IPS-18a (cell line): ENCODE results near the gene CDC27.
"Not testable (repeated sequence)": the region's sequence is repeated elsewhere in the genome, so short reads cannot be mapped to it uniquely, and the experiment has no call there.

Source experiments
- H3K27ac ChIP-seq: one replicate; pipeline ENCODE4 v1.5.1; 2013; ENCODE audit warnings: low read length
- H3K27me3 ChIP-seq: one replicate; pipeline ENCODE4 v1.6.1; 2013; ENCODE audit warnings: mild to moderate bottlenecking, low read length; ENCODE audit not compliant: control insufficient read depth, insufficient read depth
- H3K36me3 ChIP-seq: one replicate; pipeline ENCODE4 v1.6.1; 2013; ENCODE audit warnings: low read depth, low read length; ENCODE audit not compliant: control insufficient read depth
- H3K4me1 ChIP-seq: one replicate; pipeline ENCODE4 v1.6.1; 2013; ENCODE audit warnings: low read depth, low read length; ENCODE audit not compliant: control insufficient read depth
- H3K4me3 ChIP-seq: one replicate; pipeline ENCODE4 v1.5.1; 2013; ENCODE audit warnings: low read length
- H3K9ac ChIP-seq: one replicate; pipeline ENCODE4 v1.6.1; 2013; ENCODE audit warnings: mild to moderate bottlenecking, low read length, moderate library complexity
- H3K9me3 ChIP-seq: one replicate; pipeline ENCODE4 v1.6.1; 2013; ENCODE audit warnings: low read depth, low read length; ENCODE audit not compliant: control insufficient read depth

The CDC27 gene

DNA sequence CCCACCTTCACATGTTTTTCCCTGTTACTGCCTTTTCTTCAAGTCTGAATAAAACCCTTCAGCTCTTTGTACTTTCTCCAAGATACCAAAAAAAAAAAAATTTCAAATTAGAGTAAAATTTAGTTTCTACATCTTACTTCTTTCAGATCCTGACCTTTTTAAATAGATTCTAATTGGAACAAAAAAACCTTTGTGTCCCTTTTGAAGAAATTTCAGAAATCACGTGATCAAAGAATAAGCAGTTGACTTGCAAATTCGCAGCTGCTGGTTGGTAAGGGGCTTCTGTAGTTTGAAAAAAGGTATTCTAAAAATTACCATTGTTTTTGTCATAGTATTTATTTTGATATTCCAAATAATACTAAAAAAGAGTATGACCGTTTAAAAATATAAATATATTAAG, 71.7 kb downstream of the CDC27 start:
- Histone ChIP-seq H3K4me1 (peaks cover 10% of the 10 kb centered on the region), H3K27me3 (no peaks in the 10 kb centered on the region), H3K36me3 (peaks cover 11% of the 10 kb centered on the region), H3K9ac (no peak overlapping the region), H3K9me3 (no peaks in the 10 kb centered on the region), H3K4me3 (no peak overlapping the region), H3K27ac (no peak overlapping the region)

DNA sequence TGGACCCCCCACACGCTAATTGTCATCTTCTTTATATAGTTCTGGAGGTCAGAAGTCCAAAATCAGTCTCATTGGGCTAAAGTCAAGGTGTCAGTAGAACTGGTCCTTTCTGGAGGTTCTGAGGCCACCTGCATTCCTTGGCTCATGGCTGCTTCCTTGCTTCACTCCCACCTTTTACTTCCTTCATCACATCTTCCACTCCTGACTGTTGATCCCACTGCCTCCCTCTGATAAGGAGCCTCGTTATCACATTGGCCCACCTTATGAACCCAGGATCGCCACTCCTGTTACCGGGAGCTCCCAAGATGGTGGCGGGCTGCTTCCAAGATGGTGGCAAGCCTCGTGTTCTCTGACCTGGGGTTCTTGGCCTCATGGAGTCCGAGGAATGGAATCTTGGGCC, 83.0 kb downstream of the CDC27 start:
- no peak overlapping the region for H3K27ac ChIP-seq
- no peak overlapping the region for H3K9ac ChIP-seq
- H3K27me3 ChIP-seq, result no peaks in the 10 kb centered on the region
- H3K36me3 ChIP-seq, result no peaks in the 10 kb centered on the region
- H3K4me3 ChIP-seq, result no peak overlapping the region
- H3K4me1 ChIP-seq, result no peaks in the 10 kb centered on the region
- no peaks in the 10 kb centered on the region for H3K9me3 ChIP-seq

DNA sequence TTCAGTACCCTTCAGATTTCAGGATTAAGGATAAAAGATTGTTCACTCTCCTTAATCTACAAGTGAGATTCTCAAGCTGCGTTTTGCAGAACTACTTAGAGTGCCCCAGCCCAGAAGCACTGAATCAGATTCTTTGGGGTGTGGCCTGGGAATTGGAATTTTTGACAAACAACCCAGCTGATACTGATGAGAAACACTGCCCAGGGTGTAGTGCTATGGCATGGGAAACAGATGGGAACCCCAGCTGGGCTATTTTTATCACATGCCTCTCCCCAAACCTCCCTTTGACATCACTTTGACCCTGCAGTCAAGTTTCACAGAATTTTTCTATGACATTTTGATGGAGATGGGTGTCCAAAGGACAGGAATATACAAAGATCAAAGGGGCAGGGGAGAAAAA, 83.8 kb downstream of the CDC27 start:
- not testable (repeated sequence) for H3K4me1 ChIP-seq, H3K9me3 ChIP-seq, H3K9ac ChIP-seq, H3K27me3 ChIP-seq, H3K4me3 ChIP-seq, H3K36me3 ChIP-seq, H3K27ac ChIP-seq

DNA sequence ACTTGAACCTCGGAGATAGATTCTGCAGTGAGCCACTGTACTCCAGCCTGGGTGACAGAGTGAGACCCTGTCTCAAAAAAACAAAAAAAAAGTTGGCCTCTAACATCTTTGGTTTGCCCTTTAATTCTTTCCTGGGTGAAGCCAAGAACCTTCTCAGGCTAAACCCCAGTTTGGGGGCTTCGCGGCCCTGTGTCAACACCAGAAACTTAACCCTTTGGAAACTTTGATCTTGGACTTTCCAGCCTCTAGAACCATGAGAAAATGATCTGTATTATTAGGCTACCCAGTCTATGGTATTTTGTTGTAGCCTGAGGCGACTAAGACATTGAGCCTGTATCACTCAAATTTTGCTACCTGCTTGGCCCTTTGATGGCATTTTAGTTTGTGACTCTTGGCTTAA, 86.2 kb downstream of the CDC27 start:
- no peak overlapping the region for H3K27ac ChIP-seq
- H3K27me3 ChIP-seq, result no peaks in the 10 kb centered on the region
- H3K9me3 ChIP-seq, result no peaks in the 10 kb centered on the region
- H3K36me3 ChIP-seq, result no peaks in the 10 kb centered on the region
- no peak overlapping the region for H3K4me3 ChIP-seq
- no peaks in the 10 kb centered on the region for H3K4me1 ChIP-seq
- H3K9ac ChIP-seq, result no peak overlapping the region

GRCh38 chr17:47099987-47100711, 88.9 kb downstream of the CDC27 start:
- Histone ChIP-seq H3K36me3 (no peaks in the 10 kb centered on the region), H3K9ac (peak overlapping the region; percentile 52), H3K9me3 (no peaks in the 10 kb centered on the region), H3K4me1 (no peaks in the 10 kb centered on the region), H3K27ac (no peak overlapping the region), H3K27me3 (no peaks in the 10 kb centered on the region), H3K4me3 (peak overlapping the region; percentile 76)

DNA sequence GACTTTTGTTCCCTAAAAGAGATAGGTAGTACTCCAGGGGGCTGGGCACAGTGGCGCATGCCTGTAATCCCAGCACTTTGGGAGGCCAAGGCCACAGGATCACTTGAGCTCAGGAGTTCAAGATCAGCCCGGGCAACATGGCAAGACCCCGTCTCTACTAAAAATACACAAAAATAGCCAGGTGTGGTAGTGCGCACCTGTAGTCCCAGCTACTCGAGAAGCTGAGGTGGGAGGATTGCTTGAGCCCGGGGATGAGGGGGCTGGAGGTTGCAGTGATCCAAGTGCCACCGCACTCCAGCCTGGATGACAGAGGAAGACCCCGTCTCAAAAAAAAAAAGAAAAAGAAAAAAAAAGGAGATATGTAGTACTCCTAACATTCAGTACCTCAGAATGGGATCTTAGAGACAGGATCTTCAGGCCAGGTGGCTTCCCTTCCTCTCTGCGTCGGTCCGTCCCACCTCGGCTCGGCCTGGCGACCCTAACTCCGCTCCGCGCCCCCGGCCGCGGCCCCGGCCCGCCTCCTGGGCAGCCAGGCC, 89.6 kb downstream of the CDC27 start:
- Histone ChIP-seq H3K9me3 (no peaks in the 10 kb centered on the region), H3K36me3 (no peaks in the 10 kb centered on the region), H3K27ac (no peak overlapping the region), H3K4me1 (no peaks in the 10 kb centered on the region), H3K27me3 (no peaks in the 10 kb centered on the region), H3K4me3 (peak overlapping the region; percentile 76), H3K9ac (peak overlapping the region; percentile 52)

- Histone ChIP-seq H3K27me3 (no peaks in the 10 kb centered on the region), H3K9me3 (no peaks in the 10 kb centered on the region), H3K9ac (no peak overlapping the region), H3K4me3 (no peak overlapping the region), H3K27ac (no peak overlapping the region), H3K4me1 (no peaks in the 10 kb centered on the region), H3K36me3 (no peaks in the 10 kb centered on the region)
Observed at GRCh38 chr17:47096343-47096742, 92.8 kb downstream of the CDC27 start.

- Histone ChIP-seq H3K4me3 (no peak overlapping the region), H3K9ac (no peak overlapping the region), H3K27me3 (no peaks in the 10 kb centered on the region), H3K27ac (no peak overlapping the region), H3K4me1 (no peaks in the 10 kb centered on the region), H3K9me3 (no peaks in the 10 kb centered on the region), H3K36me3 (no peaks in the 10 kb centered on the region)
Observed at GRCh38 chr17:47095268-47095667, 93.8 kb downstream of the CDC27 start.

GRCh38 chr17:47087093-47087492, 102.0 kb downstream of the CDC27 start:
- H3K27me3 ChIP-seq, result no peaks in the 10 kb centered on the region
- no peak overlapping the region for H3K27ac ChIP-seq
- no peak overlapping the region for H3K4me3 ChIP-seq
- no peaks in the 10 kb centered on the region for H3K9me3 ChIP-seq
- H3K9ac ChIP-seq, result no peak overlapping the region
- H3K36me3 ChIP-seq, result no peaks in the 10 kb centered on the region
- no peaks in the 10 kb centered on the region for H3K4me1 ChIP-seq

- Histone ChIP-seq H3K9ac (no peak overlapping the region), H3K4me1 (no peaks in the 10 kb centered on the region), H3K27ac (no peak overlapping the region), H3K27me3 (no peaks in the 10 kb centered on the region), H3K36me3 (no peaks in the 10 kb centered on the region), H3K4me3 (no peak overlapping the region), H3K9me3 (no peaks in the 10 kb centered on the region)
Observed at GRCh38 chr17:47085736-47086135, 103.4 kb downstream of the CDC27 start.

DNA sequence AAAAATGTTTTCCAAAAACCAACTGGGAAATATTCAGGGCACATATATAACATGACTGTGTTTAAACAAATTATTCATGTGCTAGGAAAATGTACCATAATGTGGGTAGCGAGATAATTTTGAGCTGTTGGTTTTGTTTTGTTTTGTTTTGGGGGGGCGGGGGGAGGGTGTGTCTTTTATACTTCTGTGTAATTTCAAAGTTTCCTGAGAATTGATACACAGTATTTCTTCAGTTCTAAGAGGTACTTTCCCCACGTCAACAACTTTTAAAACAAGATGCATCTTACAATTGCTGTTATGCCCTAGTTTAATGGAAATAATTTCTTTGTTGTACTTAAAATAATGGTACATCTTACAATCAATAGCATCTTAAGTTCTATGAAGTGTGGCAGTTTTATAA, 110.3 kb downstream of the CDC27 start:
- Histone ChIP-seq H3K4me3 (no peak overlapping the region), H3K4me1 (no peaks in the 10 kb centered on the region), H3K9ac (no peak overlapping the region), H3K27ac (no peak overlapping the region), H3K36me3 (no peaks in the 10 kb centered on the region), H3K27me3 (no peaks in the 10 kb centered on the region), H3K9me3 (no peaks in the 10 kb centered on the region)

- H3K27me3 ChIP-seq, result no peaks in the 10 kb centered on the region
- no peak overlapping the region for H3K4me3 ChIP-seq
- no peaks in the 10 kb centered on the region for H3K36me3 ChIP-seq
- H3K4me1 ChIP-seq, result no peaks in the 10 kb centered on the region
- no peaks in the 10 kb centered on the region for H3K9me3 ChIP-seq
- no peak overlapping the region for H3K27ac ChIP-seq
- no peak overlapping the region for H3K9ac ChIP-seq
Observed at GRCh38 chr17:47077576-47077975, 111.5 kb downstream of the CDC27 start.
